NCI-H2029 (cell line): ENCODE data around the gene SHC4.
"Not testable (repeated sequence)": the region's sequence is repeated elsewhere in the genome, so short reads cannot be mapped to it uniquely, and the experiment has no call there.

ENCODE experiments used
- DNase-seq: peaks from one replicate; lab custom pipeline; 2025; lab: John Stamatoyannopoulos, UW

The SHC4 gene

GRCh38 chr15:48796521-48796920 is 167.2 kb downstream of the SHC4 start:
- no peak for DNase-seq

GRCh38 chr15:48795901-48796300 is 167.8 kb downstream of the SHC4 start:
- DNase-seq, result no peak

DNA sequence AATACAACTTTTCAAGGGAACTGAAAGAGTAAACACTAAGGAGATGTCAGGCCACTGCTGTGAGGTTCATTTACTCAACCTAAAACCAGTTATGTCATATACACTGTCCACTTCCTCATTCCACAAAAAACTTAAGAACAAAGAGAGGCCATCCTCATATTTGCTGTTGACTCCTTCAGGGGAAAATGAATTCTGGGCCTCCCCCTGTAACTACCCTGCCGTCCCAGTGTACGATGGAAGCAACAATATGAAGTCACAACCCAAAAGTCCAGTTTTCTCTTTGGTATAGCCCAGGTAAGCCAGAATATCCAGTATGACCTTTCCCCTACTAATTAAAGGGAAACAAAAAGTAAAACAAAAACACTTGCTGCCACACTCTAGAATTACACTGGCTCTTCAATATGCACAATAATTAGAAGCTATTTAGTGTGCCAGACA is 169.0 kb downstream of the SHC4 start:
- no peak for DNase-seq

DNA sequence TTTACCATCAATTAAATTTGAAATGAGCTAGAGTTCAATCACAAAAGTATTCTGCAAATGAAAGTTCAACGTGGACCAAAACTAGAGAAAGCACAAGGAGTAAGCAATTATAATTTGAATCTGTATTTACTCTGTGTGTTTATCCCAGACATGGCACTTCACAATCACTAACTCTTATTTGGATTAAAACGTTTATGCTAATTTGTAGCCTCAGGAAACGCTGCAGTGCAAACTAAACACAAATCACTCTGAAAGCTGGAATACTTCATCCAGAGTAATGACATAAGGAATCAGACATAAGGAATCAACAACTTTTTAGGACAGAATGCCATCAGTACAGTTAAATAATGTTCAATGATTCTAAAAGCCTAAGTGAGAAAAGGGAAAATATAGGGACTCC is 171.3 kb downstream of the SHC4 start:
- DNase-seq, result no peak

DNA sequence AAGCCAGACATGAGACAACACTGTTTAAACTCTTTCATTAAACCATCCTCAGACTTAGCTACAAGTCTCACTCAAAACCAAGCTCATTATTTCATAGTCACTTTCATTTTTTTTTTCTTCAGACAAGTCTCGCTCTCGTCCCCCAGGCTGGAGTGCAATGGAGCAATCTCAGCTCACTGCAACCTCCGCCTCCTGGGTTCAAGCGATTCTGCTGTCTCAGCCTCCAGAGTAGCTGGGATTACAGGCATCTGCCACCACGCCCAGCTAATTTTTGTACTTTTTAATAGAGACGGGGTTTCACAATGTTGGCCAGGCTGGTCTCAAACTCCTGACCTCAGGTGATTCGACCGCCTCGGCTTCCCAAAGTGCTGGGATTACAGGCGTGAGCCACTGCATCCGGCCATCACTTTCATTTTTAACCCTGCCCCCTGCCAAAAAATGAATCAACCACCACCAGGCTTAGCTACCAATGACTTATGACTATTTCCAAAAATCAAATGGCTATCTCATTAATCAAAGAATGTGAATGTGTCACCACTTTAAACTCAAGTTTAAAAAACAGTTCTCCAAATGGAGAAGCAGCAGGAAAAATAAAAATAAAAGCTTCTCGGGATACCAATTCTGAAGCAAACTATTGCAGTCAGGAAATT is 173.1 kb downstream of the SHC4 start:
- not testable (repeated sequence) for DNase-seq

DNA sequence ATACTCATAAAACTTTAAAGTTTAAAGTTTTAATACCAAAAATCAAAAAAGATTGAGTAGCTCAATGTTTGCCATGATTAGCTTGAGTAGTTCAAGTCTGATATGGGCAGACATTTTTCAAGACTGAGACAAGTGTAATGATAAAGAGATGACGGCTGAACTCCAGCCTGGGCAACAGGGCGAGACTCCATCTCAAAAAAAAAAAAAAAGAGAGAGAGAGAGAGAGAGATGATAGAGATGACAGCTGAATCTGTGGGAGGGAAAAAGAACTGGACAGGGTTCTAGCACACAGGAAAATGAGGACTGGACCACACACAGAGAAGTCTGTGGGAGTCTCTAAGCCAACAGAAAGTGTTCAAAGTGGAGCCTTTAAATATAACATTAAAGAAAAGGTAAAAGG is 178.0 kb downstream of the SHC4 start:
- DNase-seq, result no peak

DNA sequence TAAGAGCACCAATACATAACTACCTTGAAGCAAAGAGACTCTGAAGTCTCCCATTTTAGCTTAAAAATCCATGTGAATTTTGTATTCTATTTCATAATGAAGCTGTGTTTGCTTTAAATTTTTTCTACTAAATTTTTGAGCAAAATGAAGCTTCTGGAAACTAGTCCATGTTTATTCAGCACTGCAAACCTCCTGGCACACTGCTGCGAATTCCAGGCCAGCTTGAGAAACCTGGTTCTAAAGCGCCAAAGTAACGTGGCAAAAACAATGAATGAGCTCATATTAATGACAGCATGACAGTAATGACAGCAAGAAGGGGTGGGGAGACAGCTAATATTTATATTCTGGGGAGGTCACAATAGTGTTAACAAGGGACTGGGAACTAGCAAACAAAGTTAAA is 178.5 kb downstream of the SHC4 start:
- no peak for DNase-seq

GRCh38 chr15:48784756-48785155 is 179.0 kb downstream of the SHC4 start:
- no peak for DNase-seq

DNA sequence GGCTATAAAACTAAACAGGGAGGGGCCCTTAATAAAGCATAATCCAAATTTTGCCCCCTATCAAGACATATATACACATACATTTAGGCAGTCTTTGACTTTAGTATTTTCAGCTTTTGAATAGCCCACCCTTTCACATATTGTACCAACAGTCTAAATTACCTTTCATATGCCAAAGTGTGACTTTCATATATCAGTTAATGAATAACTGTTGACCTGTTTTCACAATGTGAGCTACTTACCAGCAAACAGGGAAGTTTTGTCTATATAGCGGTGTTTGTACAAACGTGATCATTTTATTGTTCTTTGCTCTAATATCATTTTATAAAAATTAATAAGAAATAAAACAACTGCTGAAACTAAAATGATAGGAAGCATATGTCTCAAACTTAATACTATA is 180.8 kb downstream of the SHC4 start:
- DNase-seq, result no peak

GRCh38 chr15:48781481-48782081 is 182.1 kb downstream of the SHC4 start:
- no peak for DNase-seq

- DNase-seq, result no peak
Observed at GRCh38 chr15:48781017-48781416, 182.7 kb downstream of the SHC4 start.

- no peak for DNase-seq
Observed at GRCh38 chr15:48778331-48778730, 185.4 kb downstream of the SHC4 start.

DNA sequence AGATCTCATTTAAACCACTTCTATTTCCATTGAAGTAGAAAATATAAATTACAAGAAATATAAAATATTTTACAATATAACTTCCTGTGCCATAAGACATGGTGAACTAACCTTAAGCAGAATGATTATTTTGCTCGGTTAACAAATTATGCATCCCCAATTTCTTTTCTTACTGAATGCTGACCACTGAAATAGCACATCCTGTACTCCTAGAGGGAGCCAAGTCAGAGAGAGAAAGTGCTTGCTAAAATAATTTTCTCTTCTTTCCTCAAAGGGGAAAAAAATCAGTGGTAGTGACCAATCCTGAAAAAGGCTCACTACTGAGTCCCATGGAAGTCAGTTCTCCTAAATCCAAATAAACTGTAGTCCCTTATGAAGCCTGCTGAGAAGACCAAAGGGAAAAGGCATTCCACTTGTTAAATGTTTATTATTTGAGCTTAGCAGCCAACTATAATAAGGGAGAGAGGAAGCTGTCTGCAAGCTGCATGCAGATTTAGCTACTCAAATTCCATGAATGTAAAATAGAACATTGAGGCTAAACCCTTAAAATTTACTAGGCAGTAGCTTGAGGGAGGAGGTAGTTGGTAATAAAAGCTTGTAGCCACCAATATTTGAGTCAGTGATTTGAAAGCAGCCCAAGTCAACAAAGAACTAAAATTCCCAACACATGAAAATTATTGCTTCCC is 185.9 kb downstream of the SHC4 start:
- DNase-seq, result no peak

- no peak for DNase-seq
Observed at GRCh38 chr15:48775546-48775945, 188.2 kb downstream of the SHC4 start.

GRCh38 chr15:48774484-48774883 is 189.2 kb downstream of the SHC4 start:
- DNase-seq, result no peak
